IMR-90 (cell line): Measurements from ENCODE around the gene CDK14.

Experiments used
- BHLHE40 ChIP-seq: fragments of 150-350 bp; IDR thresholded peaks from 2 replicates; pipeline ENCODE4 v1.6.1; 2016; ENCODE audit warnings: mild to moderate bottlenecking, low read depth, low read length
- RAD21 ChIP-seq: IDR thresholded peaks from 2 replicates; pipeline ENCODE4 v1.6.1; 2012; ENCODE audit warnings: low read length, improper control_type of control experiment
- TF ChIP-seq, protein P1 (sequence below): conservative IDR thresholded peaks from 2 replicates; pipeline ENCODE4 v1.5.1; 2012; ENCODE audit warnings: mild to moderate bottlenecking, low read depth, low read length, improper control_type of control experiment

DNA sequence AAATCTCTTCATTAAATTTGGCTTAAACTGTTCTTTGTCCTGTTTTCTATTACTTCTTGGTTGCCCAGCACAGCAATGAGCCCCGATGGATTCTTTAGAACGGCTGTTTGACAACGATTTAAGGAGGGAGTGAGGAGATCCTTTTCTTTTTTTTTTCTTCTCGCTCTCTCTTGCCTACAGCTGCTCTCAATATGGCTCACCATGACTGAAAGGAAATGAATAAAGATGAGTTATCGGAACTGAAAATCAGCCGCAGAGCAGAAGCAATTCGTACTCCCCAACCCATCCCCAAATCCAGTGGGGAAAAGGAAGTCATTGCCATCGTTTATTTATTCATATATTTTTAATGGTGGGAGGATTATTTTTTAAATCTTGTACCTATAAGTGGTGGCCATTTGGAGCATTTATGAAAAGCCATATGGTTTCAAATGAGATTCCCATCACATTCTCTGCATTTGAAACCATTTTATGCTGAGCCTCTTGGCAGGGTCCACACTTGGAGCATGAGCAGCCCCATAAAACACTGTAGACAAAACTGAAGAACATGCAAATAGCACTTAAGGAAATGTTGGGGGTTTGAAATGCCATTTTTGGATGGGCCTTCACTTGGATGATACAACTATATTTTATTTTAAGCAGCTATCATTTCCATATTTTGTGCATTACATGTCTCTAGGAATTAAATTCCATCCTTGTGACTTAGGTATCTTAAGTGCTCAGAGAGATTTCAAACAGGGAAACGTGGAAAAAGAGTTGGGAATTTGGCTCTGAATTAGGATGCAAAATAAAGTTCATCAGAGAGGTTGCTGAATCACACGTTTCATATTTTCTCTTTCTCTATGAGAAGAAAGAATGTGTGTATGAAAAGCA lies 560.4 kb downstream of the CDK14 start:
- TF ChIP-seq RAD21 (no peak), BHLHE40 (no peak)
- TF ChIP-seq, protein P1, sequence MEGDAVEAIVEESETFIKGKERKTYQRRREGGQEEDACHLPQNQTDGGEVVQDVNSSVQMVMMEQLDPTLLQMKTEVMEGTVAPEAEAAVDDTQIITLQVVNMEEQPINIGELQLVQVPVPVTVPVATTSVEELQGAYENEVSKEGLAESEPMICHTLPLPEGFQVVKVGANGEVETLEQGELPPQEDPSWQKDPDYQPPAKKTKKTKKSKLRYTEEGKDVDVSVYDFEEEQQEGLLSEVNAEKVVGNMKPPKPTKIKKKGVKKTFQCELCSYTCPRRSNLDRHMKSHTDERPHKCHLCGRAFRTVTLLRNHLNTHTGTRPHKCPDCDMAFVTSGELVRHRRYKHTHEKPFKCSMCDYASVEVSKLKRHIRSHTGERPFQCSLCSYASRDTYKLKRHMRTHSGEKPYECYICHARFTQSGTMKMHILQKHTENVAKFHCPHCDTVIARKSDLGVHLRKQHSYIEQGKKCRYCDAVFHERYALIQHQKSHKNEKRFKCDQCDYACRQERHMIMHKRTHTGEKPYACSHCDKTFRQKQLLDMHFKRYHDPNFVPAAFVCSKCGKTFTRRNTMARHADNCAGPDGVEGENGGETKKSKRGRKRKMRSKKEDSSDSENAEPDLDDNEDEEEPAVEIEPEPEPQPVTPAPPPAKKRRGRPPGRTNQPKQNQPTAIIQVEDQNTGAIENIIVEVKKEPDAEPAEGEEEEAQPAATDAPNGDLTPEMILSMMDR, result no peak
